ENCODE data around the gene PPP2R3C. TPM values are rescaled to one million over a fixed set of nuclear protein-coding genes. Genes with fewer than 3 reads are reported as not detected.

Gene PPP2R3C
- total and polyA plus RNA-seq, 2 of the 13 experiments (the other 11 are each of a cell fraction or from before 2014, with no cell fraction given): 63.4 to 102 TPM

DNA sequence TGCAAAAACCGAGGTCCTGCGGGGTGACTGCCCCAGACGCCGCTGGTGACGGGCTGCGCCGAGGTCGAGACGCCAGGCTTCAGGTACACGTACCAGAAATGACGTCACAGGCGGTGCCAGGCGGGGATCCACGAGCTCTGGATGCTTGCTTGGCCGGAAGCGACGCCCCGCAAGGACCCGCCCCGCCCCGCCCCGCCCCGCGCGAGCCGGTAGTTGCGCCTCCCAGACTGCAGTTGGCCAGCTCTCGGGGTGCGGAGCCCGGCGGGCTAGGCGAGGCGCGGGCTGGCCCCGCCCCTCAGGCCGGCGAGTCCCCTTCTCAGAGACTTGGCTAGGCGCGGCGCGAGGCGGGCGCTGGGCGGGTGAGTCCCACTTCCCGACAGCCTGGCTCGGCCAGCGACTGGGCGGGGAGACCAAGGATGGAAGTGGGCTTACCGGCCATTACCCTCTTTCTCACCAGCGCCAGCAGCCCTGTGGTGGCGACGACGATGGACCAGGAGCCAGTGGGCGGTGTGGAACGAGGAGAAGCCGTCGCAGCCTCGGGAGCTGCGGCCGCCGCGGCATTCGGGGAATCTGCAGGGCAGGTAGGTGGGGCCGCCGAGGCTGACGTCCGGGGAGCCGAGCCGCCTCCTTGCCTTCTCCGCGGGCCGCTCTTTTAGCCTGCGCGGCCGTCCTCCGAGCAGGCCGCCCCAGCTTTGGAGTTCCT, 75.6 kb downstream of the PPP2R3C start, which contains the start of gene FAM177A1 (continued):
- TF ChIP-seq ZNF841 (CRISPR knock-in tag; IDR thresholded peaks at IDR 0.05; ENCODE audit: borderline replicate concordance): no peak
- TF ChIP-seq RNF219 (CRISPR knock-in tag; IDR thresholded peaks at IDR 0.05): peak; percentile 86; the same call in 1 of the 2 replicates
- TF ChIP-seq ZZZ3 (CRISPR knock-in tag; IDR thresholded peaks at IDR 0.05; ENCODE audit: borderline replicate concordance): peak; percentile 83
- no peak for TF ChIP-seq ZNF720 (CRISPR knock-in tag; IDR thresholded peaks at IDR 0.05)
- TF ChIP-seq, protein P1, sequence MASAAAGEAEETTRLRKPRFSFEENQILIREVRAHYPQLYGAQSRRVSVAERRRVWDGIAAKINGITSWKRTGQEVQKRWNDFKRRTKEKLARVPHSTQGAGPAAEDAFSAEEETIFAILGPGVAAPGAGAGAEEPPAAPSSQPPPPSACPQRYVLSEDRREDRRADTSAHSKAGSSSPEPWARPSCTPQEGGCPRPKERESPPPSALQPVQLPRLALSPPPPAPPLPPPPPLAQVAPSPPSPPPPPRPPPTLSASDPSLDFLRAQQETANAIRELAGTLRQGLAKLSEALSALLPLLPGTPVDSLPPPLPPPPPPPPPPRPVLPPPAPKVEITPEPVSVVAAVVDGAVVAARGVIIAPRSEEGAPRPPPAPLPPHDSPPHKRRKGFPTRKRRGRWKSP (CRISPR knock-in tag; IDR thresholded peaks at IDR 0.05): peak; percentile 99
- TF ChIP-seq, protein P2, sequence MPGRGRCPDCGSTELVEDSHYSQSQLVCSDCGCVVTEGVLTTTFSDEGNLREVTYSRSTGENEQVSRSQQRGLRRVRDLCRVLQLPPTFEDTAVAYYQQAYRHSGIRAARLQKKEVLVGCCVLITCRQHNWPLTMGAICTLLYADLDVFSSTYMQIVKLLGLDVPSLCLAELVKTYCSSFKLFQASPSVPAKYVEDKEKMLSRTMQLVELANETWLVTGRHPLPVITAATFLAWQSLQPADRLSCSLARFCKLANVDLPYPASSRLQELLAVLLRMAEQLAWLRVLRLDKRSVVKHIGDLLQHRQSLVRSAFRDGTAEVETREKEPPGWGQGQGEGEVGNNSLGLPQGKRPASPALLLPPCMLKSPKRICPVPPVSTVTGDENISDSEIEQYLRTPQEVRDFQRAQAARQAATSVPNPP (CRISPR knock-in tag; IDR thresholded peaks at IDR 0.05): peak; percentile 89; the same call in 1 of the 2 replicates
- peak; percentile 100 for TF ChIP-seq ZNF772 (CRISPR knock-in tag; IDR thresholded peaks at IDR 0.05)
- peak; percentile 92 for TF ChIP-seq E2F1 (CRISPR knock-in tag; IDR thresholded peaks at IDR 0.05)
- TF ChIP-seq RFXANK (CRISPR knock-in tag; IDR thresholded peaks at IDR 0.05): peak; percentile 94
- TF ChIP-seq, protein P3, sequence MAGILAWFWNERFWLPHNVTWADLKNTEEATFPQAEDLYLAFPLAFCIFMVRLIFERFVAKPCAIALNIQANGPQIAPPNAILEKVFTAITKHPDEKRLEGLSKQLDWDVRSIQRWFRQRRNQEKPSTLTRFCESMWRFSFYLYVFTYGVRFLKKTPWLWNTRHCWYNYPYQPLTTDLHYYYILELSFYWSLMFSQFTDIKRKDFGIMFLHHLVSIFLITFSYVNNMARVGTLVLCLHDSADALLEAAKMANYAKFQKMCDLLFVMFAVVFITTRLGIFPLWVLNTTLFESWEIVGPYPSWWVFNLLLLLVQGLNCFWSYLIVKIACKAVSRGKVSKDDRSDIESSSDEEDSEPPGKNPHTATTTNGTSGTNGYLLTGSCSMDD (CRISPR knock-in tag; IDR thresholded peaks at IDR 0.05): peak; percentile 27; the same call in 1 of the 2 replicates
- TF ChIP-seq, protein P4, sequence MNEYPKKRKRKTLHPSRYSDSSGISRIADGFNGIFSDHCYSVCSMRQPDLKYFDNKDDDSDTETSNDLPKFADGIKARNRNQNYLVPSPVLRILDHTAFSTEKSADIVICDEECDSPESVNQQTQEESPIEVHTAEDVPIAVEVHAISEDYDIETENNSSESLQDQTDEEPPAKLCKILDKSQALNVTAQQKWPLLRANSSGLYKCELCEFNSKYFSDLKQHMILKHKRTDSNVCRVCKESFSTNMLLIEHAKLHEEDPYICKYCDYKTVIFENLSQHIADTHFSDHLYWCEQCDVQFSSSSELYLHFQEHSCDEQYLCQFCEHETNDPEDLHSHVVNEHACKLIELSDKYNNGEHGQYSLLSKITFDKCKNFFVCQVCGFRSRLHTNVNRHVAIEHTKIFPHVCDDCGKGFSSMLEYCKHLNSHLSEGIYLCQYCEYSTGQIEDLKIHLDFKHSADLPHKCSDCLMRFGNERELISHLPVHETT (CRISPR knock-in tag; conservative IDR thresholded peaks at IDR 0.05): peak; percentile 93
- TF ChIP-seq STAT6 (CRISPR knock-in tag; IDR thresholded peaks at IDR 0.05; ENCODE audit: borderline replicate concordance): peak; percentile 88; the same call in 1 of the 2 replicates
- peak; percentile 99 for TF ChIP-seq ZNF619 (CRISPR knock-in tag; IDR thresholded peaks at IDR 0.05)
- TF ChIP-seq SMYD3 (CRISPR knock-in tag; IDR thresholded peaks at IDR 0.05): peak; percentile 53
- TF ChIP-seq ZNF138 (CRISPR knock-in tag; IDR thresholded peaks at IDR 0.05; ENCODE audit: low read depth): peak; percentile 98
- TF ChIP-seq, protein P5, sequence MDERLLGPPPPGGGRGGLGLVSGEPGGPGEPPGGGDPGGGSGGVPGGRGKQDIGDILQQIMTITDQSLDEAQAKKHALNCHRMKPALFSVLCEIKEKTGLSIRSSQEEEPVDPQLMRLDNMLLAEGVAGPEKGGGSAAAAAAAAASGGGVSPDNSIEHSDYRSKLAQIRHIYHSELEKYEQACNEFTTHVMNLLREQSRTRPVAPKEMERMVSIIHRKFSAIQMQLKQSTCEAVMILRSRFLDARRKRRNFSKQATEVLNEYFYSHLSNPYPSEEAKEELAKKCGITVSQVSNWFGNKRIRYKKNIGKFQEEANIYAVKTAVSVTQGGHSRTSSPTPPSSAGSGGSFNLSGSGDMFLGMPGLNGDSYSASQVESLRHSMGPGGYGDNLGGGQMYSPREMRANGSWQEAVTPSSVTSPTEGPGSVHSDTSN (CRISPR knock-in tag; IDR thresholded peaks at IDR 0.05): no peak
